H1 (cell line): ENCODE measurements around the gene DGCR6L.

Source experiments
- CHD2 ChIP-seq: IDR thresholded peaks from 2 replicates; pipeline ENCODE4 v1.6.1; 2012; ENCODE audit warnings: low read length, improper control_type of control experiment
- CREB1 ChIP-seq: IDR thresholded peaks from 2 replicates; pipeline ENCODE4 v1.6.1; 2012; ENCODE audit warnings: inconsistent platforms
- CTCF ChIP-seq, 3 experiments: IDR thresholded peaks; 1 replicate in 2 of 3; 2 replicates in 1 of 3; pipeline versions ENCODE4 v1.5.1 to v1.6.1; 2011; ENCODE audit warnings: low read length in 3 of 3, mild to moderate bottlenecking in 3 of 3, inconsistent platforms in 2 of 3, low read depth in 1 of 3, moderate library complexity in 1 of 3; ENCODE audit not compliant: insufficient read depth in 1 of 3; ENCODE audit errors: control extremely low read depth in 1 of 3
- EP300 ChIP-seq, 2 experiments: IDR thresholded peaks; 1 replicate in 1 of 2; 2 replicates in 1 of 2; pipeline ENCODE4 v1.6.1; 2011 to 2012; ENCODE audit warnings: low read depth in 2 of 2, low read length in 2 of 2, mild to moderate bottlenecking in 2 of 2, borderline replicate concordance in 1 of 2, inconsistent platforms in 1 of 2, moderate library complexity in 1 of 2
- KDM1A ChIP-seq: fragments of 200-600, 300-600 bp; sonication (generic); IDR thresholded peaks from 2 replicates; pipeline ENCODE4 v1.7.1; 2016; ENCODE audit warnings: mild to moderate bottlenecking, low read length, borderline replicate concordance
- POLR2A ChIP-seq, 2 experiments: IDR thresholded peaks; 1 replicate in 1 of 2; 2 replicates in 1 of 2; pipeline ENCODE4 v1.6.1; 2011; ENCODE audit warnings: low read depth in 2 of 2, low read length in 2 of 2, mild to moderate bottlenecking in 2 of 2; ENCODE audit errors: control extremely low read depth in 1 of 2
- SIX5 ChIP-seq: IDR thresholded peaks from 2 replicates; pipeline ENCODE4 v1.6.1; 2011; ENCODE audit warnings: mild to moderate bottlenecking, low read depth, low read length
- SP1 ChIP-seq: IDR thresholded peaks from 2 replicates; pipeline ENCODE4 v1.6.1; 2011; ENCODE audit warnings: low read depth, low read length
- SP4 ChIP-seq: IDR thresholded peaks from 2 replicates; pipeline ENCODE4 v1.6.1; 2012; ENCODE audit warnings: low read length, inconsistent platforms
- YY1 ChIP-seq: IDR thresholded peaks from 2 replicates; pipeline ENCODE4 v1.6.1; 2011; ENCODE audit warnings: low read depth, mild to moderate bottlenecking, low read length
- TF ChIP-seq, protein P1 (sequence below): IDR thresholded peaks from 2 replicates; pipeline ENCODE4 v1.6.1; 2012; ENCODE audit warnings: inconsistent platforms
- TF ChIP-seq, protein P2 (sequence below): IDR thresholded peaks from 2 replicates; pipeline ENCODE4 v1.6.1; 2011; ENCODE audit warnings: low read length, improper control_type of control experiment

GRCh38 chr22:20291249-20291586 is 28.6 kb downstream of the DGCR6L start:
- no peak for TF ChIP-seq CTCF (IDR thresholded peaks at IDR 0.05; ENCODE audit: control extremely low read depth in 1 of 3, insufficient read depth in 1 of 3, low read depth in 1 of 3, low read length in 3 of 3)
- TF ChIP-seq SP1 = no peak
- TF ChIP-seq, protein P1, sequence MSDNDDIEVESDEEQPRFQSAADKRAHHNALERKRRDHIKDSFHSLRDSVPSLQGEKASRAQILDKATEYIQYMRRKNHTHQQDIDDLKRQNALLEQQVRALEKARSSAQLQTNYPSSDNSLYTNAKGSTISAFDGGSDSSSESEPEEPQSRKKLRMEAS = no peak
- TF ChIP-seq POLR2A (IDR thresholded peaks at IDR 0.05; ENCODE audit: control extremely low read depth in 1 of 2, low read depth in 2 of 2, low read length in 2 of 2) = no peak
- no peak for TF ChIP-seq YY1
- TF ChIP-seq EP300 (IDR thresholded peaks at IDR 0.05; ENCODE audit: borderline replicate concordance in 1 of 2, low read depth in 2 of 2, low read length in 2 of 2) = no peak
- TF ChIP-seq CREB1 = no peak
- TF ChIP-seq CHD2 = no peak
- TF ChIP-seq, protein P2, sequence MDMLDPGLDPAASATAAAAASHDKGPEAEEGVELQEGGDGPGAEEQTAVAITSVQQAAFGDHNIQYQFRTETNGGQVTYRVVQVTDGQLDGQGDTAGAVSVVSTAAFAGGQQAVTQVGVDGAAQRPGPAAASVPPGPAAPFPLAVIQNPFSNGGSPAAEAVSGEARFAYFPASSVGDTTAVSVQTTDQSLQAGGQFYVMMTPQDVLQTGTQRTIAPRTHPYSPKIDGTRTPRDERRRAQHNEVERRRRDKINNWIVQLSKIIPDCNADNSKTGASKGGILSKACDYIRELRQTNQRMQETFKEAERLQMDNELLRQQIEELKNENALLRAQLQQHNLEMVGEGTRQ = no peak
- TF ChIP-seq SIX5 = no peak
- no peak for TF ChIP-seq KDM1A
- no peak for TF ChIP-seq SP4
